ENCODE data around the gene SIAE. TPM values are rescaled to one million over a fixed set of nuclear protein-coding genes. Genes with fewer than 3 reads are reported as not detected.

SIAE gene
- total and polyA plus RNA-seq, 2 of the 8 experiments (the other 6 are each of a cell fraction or from before 2014, with no cell fraction given) = 2.3 to 3.7 TPM

DNA sequence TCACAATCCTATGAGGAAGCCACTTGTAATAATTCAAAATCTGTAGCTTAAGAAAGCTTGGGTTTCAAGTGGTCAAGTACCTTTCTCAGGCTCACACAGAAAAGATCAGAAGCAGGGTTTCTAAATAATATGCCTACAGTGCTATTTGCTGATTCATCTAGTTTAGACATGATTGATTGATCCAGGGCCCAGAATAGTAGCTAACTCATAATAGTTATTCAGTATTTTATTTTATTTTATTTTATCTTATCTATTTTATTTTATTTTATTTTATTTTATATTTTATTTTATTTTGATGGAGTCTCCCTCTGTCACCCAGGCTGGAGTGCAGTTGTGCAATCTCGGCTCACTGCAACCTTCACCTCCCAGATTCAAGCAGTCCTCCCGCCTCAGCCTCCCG lies 78.2 kb downstream of the SIAE start:
- H2BK20ac ChIP-seq (ENCODE audit: low read length) = no peak overlapping the region
- H3K56ac ChIP-seq (replicated peaks; ENCODE audit: insufficient read length, low read depth, low read length) = no peak overlapping the region
- H4K5ac ChIP-seq (ENCODE audit: insufficient read length, low read depth, low read length) = no peak overlapping the region
- H3K14ac ChIP-seq (ENCODE audit: insufficient read length) = no peak overlapping the region
- no peak overlapping the region for H4K8ac ChIP-seq (ENCODE audit: extremely low read depth, insufficient read depth, low read length)
- no peaks in the 10 kb centered on the region for H3K9me3 ChIP-seq (ENCODE audit: insufficient read depth in 2 of 2, low read depth in 1 of 2, low read length in 1 of 2)
- CTCF ChIA-PET (ENCODE audit: partially characterized antibody) = interaction anchor here (0.9 to 1.4 kb wide), 4 partner anchors 9 to 191 kb away, joined by 3 to 5 read pairs (median 4); no protein-coding TSS in a partner anchor
- H3K23me2 ChIP-seq (ENCODE audit: low read depth, low read length) = no peaks in the 10 kb centered on the region; the same call in 1 of the 2 replicates
- DNase-seq (ENCODE audit: low read depth in 1 of 2, low spot score in 2 of 2) (no peak), FAIRE-seq (no peak)
- H4K20me1 ChIP-seq (replicated peaks in 1 of 2; ENCODE audit: control insufficient read depth in 1 of 2, insufficient read depth in 2 of 2, low read length in 2 of 2) = no peaks in the 10 kb centered on the region
- no peak overlapping the region for H2AK5ac ChIP-seq (ENCODE audit: low read depth, low read length)
- no peak overlapping the region for H2BK15ac ChIP-seq (ENCODE audit: low read length)
- no peaks in the 10 kb centered on the region for H3K79me1 ChIP-seq (ENCODE audit: low read depth, low read length)
- H3K4me3 ChIP-seq (ENCODE audit: extremely low read depth in 1 of 4, insufficient read depth in 2 of 4, low read depth in 3 of 4, low read length in 4 of 4) = no peak overlapping the region
- H3K4me2 ChIP-seq (ENCODE audit: insufficient read depth in 1 of 2, low read depth in 2 of 2, low read length in 2 of 2) = no peak overlapping the region
- POLR2A ChIA-PET (ENCODE audit: partially characterized antibody) = no interaction called here
- H3K79me2 ChIP-seq (ENCODE audit: control insufficient read depth in 1 of 2, insufficient read depth in 2 of 2, low read length in 2 of 2) = no peaks in the 10 kb centered on the region
- no peak overlapping the region for H2BK12ac ChIP-seq (ENCODE audit: low read depth, low read length)
- no peaks in the 10 kb centered on the region for H3K4me1 ChIP-seq (replicated peaks in 1 of 4; ENCODE audit: control insufficient read depth in 3 of 4, insufficient read depth in 4 of 4, low read length in 3 of 4)
- no peak overlapping the region for H4K91ac ChIP-seq (replicated peaks; ENCODE audit: insufficient read length, low read length)
- H2AFZ ChIP-seq (ENCODE audit: low read length) = no peak overlapping the region
- WGBS, 2 experiments (ENCODE audit: extremely low coverage in 1 of 2, insufficient coverage in 1 of 2, insufficient read length in 1 of 2, insufficient replicate concordance in 2 of 2, low coverage in 1 of 2, low lambda C conversion rate in 2 of 2, missing lambda C conversion rate in 1 of 2) = 91% methylated on average over 3 of the region's 3 CpGs; no CpG with 5 or more reads in 1 of the 2 experiments
- no peak overlapping the region for H3K27ac ChIP-seq (ENCODE audit: low read depth, low read length)
- no peak overlapping the region for H2BK120ac ChIP-seq (replicated peaks; ENCODE audit: low read depth, low read length)
- H3K36me3 ChIP-seq (ENCODE audit: control insufficient read depth in 2 of 4, insufficient read depth in 4 of 4, low read length in 3 of 4) = no peaks in the 10 kb centered on the region
- TF ChIP-seq, protein P1, sequence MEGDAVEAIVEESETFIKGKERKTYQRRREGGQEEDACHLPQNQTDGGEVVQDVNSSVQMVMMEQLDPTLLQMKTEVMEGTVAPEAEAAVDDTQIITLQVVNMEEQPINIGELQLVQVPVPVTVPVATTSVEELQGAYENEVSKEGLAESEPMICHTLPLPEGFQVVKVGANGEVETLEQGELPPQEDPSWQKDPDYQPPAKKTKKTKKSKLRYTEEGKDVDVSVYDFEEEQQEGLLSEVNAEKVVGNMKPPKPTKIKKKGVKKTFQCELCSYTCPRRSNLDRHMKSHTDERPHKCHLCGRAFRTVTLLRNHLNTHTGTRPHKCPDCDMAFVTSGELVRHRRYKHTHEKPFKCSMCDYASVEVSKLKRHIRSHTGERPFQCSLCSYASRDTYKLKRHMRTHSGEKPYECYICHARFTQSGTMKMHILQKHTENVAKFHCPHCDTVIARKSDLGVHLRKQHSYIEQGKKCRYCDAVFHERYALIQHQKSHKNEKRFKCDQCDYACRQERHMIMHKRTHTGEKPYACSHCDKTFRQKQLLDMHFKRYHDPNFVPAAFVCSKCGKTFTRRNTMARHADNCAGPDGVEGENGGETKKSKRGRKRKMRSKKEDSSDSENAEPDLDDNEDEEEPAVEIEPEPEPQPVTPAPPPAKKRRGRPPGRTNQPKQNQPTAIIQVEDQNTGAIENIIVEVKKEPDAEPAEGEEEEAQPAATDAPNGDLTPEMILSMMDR (IDR thresholded peaks at IDR 0.05; ENCODE audit: control extremely low read depth in 1 of 3, insufficient read depth in 1 of 3, low read depth in 1 of 3, low read length in 3 of 3) = no peak
- no peak for TF ChIP-seq SP2 (IDR thresholded peaks at IDR 0.05; ENCODE audit: low read length)
- H3K9ac ChIP-seq (replicated peaks in 1 of 4; ENCODE audit: extremely low read depth in 1 of 4, low read depth in 3 of 4, low read length in 3 of 4) = no peak overlapping the region
- H3K23ac ChIP-seq (ENCODE audit: insufficient read length) = no peak overlapping the region
- H2BK5ac ChIP-seq (ENCODE audit: low read depth, low read length) = no peak overlapping the region
- H3K18ac ChIP-seq (ENCODE audit: extremely low read depth, low read length) = no peak overlapping the region
- H3K4ac ChIP-seq (replicated peaks; ENCODE audit: insufficient read length, low read depth, low read length) = no peak overlapping the region
- no peaks in the 10 kb centered on the region for H3K27me3 ChIP-seq (replicated peaks in 1 of 4; ENCODE audit: control insufficient read depth in 3 of 4, extremely low read depth in 1 of 4, insufficient read depth in 3 of 4, low read length in 3 of 4)
